Measurements from ENCODE around the gene SPON1. TPM values are rescaled to one million over a fixed set of nuclear protein-coding genes. Genes with fewer than 3 reads are reported as not detected.
A peak's percentile ranks its signal among the peaks of the same experiment; 100 is the strongest.

The SPON1 gene
- total and polyA plus RNA-seq, 8 donors, result 9.3 to 122 (median 26.9) TPM

DNA sequence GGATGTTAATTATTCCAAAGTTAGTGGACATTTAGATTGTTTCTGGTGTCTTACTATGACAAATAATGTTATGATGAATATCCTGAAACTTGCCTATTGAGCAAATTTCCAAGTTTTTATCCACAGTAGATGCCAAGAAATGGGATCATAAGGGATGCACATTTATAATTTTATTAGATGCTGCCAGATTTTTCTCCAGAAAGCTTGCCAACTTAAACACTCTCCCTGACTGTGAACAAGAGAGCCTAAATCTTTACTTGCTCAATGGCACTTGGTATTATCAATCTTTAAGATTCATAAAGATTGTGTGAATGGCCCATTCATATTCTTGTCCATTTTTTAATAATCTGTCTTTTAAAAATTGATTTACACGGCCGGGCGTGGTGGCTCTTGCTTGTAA lies 82.4 kb downstream of the SPON1 start:
- no peak for TF ChIP-seq EP300 (IDR thresholded peaks at IDR 0.05)
- no peak for TF ChIP-seq POLR2AphosphoS5 (IDR thresholded peaks at IDR 0.05)
- TF ChIP-seq, protein P1, sequence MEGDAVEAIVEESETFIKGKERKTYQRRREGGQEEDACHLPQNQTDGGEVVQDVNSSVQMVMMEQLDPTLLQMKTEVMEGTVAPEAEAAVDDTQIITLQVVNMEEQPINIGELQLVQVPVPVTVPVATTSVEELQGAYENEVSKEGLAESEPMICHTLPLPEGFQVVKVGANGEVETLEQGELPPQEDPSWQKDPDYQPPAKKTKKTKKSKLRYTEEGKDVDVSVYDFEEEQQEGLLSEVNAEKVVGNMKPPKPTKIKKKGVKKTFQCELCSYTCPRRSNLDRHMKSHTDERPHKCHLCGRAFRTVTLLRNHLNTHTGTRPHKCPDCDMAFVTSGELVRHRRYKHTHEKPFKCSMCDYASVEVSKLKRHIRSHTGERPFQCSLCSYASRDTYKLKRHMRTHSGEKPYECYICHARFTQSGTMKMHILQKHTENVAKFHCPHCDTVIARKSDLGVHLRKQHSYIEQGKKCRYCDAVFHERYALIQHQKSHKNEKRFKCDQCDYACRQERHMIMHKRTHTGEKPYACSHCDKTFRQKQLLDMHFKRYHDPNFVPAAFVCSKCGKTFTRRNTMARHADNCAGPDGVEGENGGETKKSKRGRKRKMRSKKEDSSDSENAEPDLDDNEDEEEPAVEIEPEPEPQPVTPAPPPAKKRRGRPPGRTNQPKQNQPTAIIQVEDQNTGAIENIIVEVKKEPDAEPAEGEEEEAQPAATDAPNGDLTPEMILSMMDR (IDR thresholded peaks at IDR 0.05), result no peak
- no peak for TF ChIP-seq POLR2A (IDR thresholded peaks at IDR 0.05)
- H3K27ac ChIP-seq, result no peak overlapping the region
- no peak overlapping the region for H3K4me3 ChIP-seq
- no peaks in the 10 kb centered on the region for H3K9me3 ChIP-seq
- no peaks in the 10 kb centered on the region for H3K27me3 ChIP-seq
- 65 to 93% (median 72%) methylated on average over 3 of the region's 3 CpGs for WGBS, 5 donors
- no peaks in the 10 kb centered on the region for H3K36me3 ChIP-seq
- H3K4me1 ChIP-seq, result no peaks in the 10 kb centered on the region
- DNase-seq, result peak in 1 of 2 donors; percentile 33
- intact Hi-C loops (cut with DNase I; ENCODE audit: low total_unique reads), result no loop called here

DNA sequence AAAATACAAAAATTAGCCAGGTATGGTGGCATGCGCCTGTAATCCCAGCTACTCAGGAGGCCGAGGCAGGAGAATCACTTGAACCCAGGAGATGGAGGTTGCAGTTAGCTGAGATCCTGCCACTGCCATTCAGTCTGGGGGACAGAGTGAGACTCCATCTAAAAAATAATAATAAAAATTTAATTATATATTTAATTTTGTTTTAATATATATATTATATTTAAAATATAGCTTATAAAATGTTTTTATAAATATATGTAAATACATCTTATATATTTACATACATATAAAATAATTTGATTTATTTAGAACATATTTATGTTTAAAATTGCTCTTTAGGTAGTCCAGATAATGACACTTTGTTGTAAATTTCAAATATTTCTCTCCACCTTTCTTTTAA lies 82.9 kb downstream of the SPON1 start:
- Histone ChIP-seq H3K27ac (no peak overlapping the region), H3K4me3 (no peak overlapping the region), H3K9me3 (no peaks in the 10 kb centered on the region), H3K4me1 (no peaks in the 10 kb centered on the region), H3K27me3 (no peaks in the 10 kb centered on the region), H3K36me3 (no peaks in the 10 kb centered on the region)
- intact Hi-C loops (cut with DNase I; ENCODE audit: low total_unique reads), result no loop called here
- TF ChIP-seq, protein P1 (IDR thresholded peaks at IDR 0.05), result no peak
- no peak for TF ChIP-seq POLR2AphosphoS5 (IDR thresholded peaks at IDR 0.05)
- TF ChIP-seq POLR2A (IDR thresholded peaks at IDR 0.05), result no peak
- no peak for TF ChIP-seq EP300 (IDR thresholded peaks at IDR 0.05)
- DNase-seq, result no peak
- WGBS, 5 donors, result 90 to 98% (median 95%) methylated on average over 2 of the region's 2 CpGs

DNA sequence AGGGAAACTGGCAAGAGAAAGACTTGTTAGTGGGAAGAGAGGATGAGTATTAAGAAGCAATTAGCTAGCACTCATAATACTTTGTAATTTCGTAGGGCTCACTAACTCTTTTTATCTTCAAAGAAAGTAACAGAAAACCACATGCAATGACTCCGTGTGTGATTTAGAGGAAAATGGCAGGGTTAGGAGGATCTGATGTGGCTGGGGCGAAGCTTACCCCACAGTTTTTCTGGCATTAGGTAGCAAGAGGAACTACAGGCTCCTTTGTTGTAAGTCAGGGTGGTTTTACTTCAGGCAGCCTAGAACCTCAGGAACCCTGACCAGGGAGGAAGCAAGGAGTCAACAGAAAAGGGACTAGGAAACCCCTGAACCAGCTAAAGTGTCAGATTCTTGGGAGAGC lies 89.7 kb downstream of the SPON1 start:
- intact Hi-C loops (cut with DNase I; ENCODE audit: low total_unique reads), result no loop called here
- no peak for TF ChIP-seq POLR2AphosphoS5 (IDR thresholded peaks at IDR 0.05)
- no peak for TF ChIP-seq EP300 (IDR thresholded peaks at IDR 0.05)
- no peak for TF ChIP-seq POLR2A (IDR thresholded peaks at IDR 0.05)
- no peak overlapping the region for H3K4me3 ChIP-seq

DNA sequence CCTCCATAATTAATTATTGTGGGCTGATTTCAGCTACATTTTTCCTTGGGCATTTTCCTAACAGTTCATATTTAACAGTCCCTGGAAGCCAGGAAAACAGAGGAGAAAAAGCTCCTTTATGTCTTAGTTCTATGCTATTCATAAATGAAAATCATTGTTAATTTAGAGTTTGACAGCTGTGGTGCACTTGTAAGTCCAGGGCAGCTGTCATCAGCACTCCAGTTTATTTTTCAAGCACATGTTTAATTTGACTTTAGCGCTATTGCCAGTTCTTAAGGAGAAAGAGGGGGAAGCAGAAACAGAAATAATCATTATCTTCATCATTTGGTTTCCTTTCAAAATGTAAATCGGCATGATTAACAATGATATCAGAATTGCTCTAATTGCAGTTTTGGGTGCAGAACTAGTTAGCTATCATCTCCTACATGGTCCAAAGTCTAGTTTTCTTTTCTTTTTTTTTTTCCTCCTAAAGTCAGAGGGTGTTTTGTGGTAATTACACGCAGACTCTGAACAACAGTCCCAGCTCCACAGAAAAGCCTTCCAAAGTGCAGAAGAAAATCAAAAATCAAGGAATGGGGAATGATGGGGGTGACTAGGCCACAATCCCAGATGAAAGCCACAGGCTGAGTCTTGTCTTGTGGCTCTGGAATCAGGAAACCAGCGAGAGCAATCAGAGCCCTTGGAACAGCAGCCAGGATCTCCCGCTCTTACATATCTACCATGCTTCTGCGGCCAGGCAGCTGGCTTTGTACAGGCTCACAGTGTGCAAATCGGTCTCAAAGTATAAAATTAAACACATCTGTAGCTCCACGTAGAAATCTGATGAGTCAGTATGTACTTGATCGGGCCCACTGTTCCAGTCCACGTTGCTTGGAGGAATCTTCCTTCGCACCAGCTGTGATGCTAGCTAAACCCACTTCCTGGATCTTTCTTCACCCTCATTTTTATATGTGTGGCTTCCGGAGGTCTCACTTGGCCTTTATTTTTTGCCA lies 91.9 kb downstream of the SPON1 start:
- 63 to 69% (median 68%) methylated on average over 12 of the region's 12 CpGs for WGBS, 5 donors
- Histone ChIP-seq H3K9me3 (no peaks in the 10 kb centered on the region), H3K4me3 (no peak overlapping the region), H3K4me1 (peaks cover 0 to 13% (median 5%) of the 10 kb centered on the region in 4 donors), H3K36me3 (no peaks in the 10 kb centered on the region), H3K27ac (peak overlapping the region in 2 of 5 donors; percentile 9 to 10), H3K27me3 (no peaks in the 10 kb centered on the region)
- TF ChIP-seq POLR2AphosphoS5 (IDR thresholded peaks at IDR 0.05) (no peak), EP300 (IDR thresholded peaks at IDR 0.05) (no peak), POLR2A (IDR thresholded peaks at IDR 0.05) (no peak)
- TF ChIP-seq, protein P1 (IDR thresholded peaks at IDR 0.05), result no peak
- intact Hi-C loops (cut with DNase I; ENCODE audit: low total_unique reads), result no loop called here
- DNase-seq, result peak in 1 of 2 donors; percentile 29

More for the DNA sequence above, 89.7 kb downstream of the SPON1 start:
- Histone ChIP-seq H3K36me3 (no peaks in the 10 kb centered on the region), H3K27ac (no peak overlapping the region), H3K27me3 (no peaks in the 10 kb centered on the region), H3K9me3 (no peaks in the 10 kb centered on the region), H3K4me1 (peaks cover 0 to 10% (median 4%) of the 10 kb centered on the region in 4 donors)
- 78 to 92% (median 85%) methylated on average over 3 of the region's 3 CpGs for WGBS, 5 donors
- DNase-seq, result no peak
